Tongue (tissue), 2 donors: ENCODE data around the gene MYO1B. TPM values are rescaled to one million over a fixed set of nuclear protein-coding genes. Genes with fewer than 3 reads are reported as not detected.

Experiments used
- DNase-seq: peaks from one replicate; pipeline ENCODE4 v3.0.0-alpha.2; 2015
- total RNA-seq: library from RNA; depleted of rRNA; stranded (reverse); fragments of >200 nt; gene quantifications from one replicate; pipeline ENCODE4 v1.2.3, GENCODE V29; 2014

The MYO1B gene
- total RNA-seq, 1 donor from 2014 or later = 138 TPM

- DNase-seq = no peak
These were observed 77.8 kb downstream of the MYO1B start for GRCh38 chr2:191322828-191323506.

GRCh38 chr2:191325651-191326365 lies 80.6 kb downstream of the MYO1B start:
- DNase-seq = no peak

- no peak for DNase-seq
These were observed 82.3 kb downstream of the MYO1B start for GRCh38 chr2:191327484-191327883.

- no peak for DNase-seq
These were observed 83.1 kb downstream of the MYO1B start for GRCh38 chr2:191328150-191328809.

- DNase-seq = no peak
These were observed 84.6 kb downstream of the MYO1B start for GRCh38 chr2:191329841-191330240.

GRCh38 chr2:191333911-191334357 lies 88.7 kb downstream of the MYO1B start:
- DNase-seq = no peak

GRCh38 chr2:191335875-191336464 lies 90.8 kb downstream of the MYO1B start:
- no peak for DNase-seq

GRCh38 chr2:191341436-191341835 lies 96.2 kb downstream of the MYO1B start:
- no peak for DNase-seq

GRCh38 chr2:191343796-191344338 lies 98.7 kb downstream of the MYO1B start:
- no peak for DNase-seq

GRCh38 chr2:191345788-191346187 lies 100.6 kb downstream of the MYO1B start:
- DNase-seq = no peak

GRCh38 chr2:191347154-191347553 lies 102.0 kb downstream of the MYO1B start:
- DNase-seq = no peak

- no peak for DNase-seq
These were observed 102.7 kb downstream of the MYO1B start for GRCh38 chr2:191347881-191348280.

GRCh38 chr2:191349990-191350389 lies 104.8 kb downstream of the MYO1B start:
- no peak for DNase-seq

- no peak for DNase-seq
These were observed 105.6 kb downstream of the MYO1B start for GRCh38 chr2:191350826-191351225.

GRCh38 chr2:191351298-191351697 lies 106.1 kb downstream of the MYO1B start:
- no peak for DNase-seq

GRCh38 chr2:191351921-191352320 lies 106.7 kb downstream of the MYO1B start:
- DNase-seq = no peak

- no peak for DNase-seq
These were observed 107.3 kb downstream of the MYO1B start for GRCh38 chr2:191352536-191352935.

GRCh38 chr2:191355170-191355758 lies 110.1 kb downstream of the MYO1B start:
- DNase-seq = no peak

- no peak for DNase-seq
These were observed 112.5 kb downstream of the MYO1B start for GRCh38 chr2:191357678-191358077.

GRCh38 chr2:191358325-191359025 lies 113.3 kb downstream of the MYO1B start:
- DNase-seq = no peak

- no peak for DNase-seq
These were observed 113.9 kb downstream of the MYO1B start for GRCh38 chr2:191359133-191359532.

GRCh38 chr2:191360918-191361317 lies 115.7 kb downstream of the MYO1B start:
- DNase-seq = no peak
